ENCODE measurements around the gene ATP2C2.

The ATP2C2 gene

DNA sequence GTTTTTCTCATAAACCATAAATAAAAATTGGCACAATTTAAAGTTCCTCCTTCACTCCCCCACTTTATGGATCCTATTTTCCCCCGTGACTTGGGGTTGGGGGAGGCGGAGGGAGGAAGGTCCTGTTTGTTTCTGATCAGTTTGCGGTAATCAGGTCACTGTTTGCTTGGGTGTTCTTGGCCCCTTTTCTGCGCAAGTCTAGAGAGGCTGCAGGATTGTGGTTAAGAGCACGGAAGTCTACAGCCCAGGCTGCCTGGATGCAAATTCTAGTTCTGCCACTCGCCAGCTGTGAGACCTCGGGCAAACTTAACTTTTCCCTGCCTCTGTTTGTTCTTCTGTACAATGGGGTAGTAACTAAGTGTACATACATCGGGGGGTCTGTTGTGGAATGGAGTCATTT is 12.1 kb downstream of the ATP2C2 start:
- DNase-seq (ENCODE audit: low read depth), result peak; percentile 94
- TF ChIP-seq POLR2A (IDR thresholded peaks at IDR 0.05; ENCODE audit: extremely low read depth, insufficient read length), result no peak
- TF ChIP-seq MYC (IDR thresholded peaks at IDR 0.05; ENCODE audit: low read depth, low read length), result no peak; the same call in 1 of the 2 replicates
- TF ChIP-seq, protein P1, sequence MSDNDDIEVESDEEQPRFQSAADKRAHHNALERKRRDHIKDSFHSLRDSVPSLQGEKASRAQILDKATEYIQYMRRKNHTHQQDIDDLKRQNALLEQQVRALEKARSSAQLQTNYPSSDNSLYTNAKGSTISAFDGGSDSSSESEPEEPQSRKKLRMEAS (IDR thresholded peaks at IDR 0.05; ENCODE audit: low read depth, low read length), result no peak
- TF ChIP-seq, protein P2, sequence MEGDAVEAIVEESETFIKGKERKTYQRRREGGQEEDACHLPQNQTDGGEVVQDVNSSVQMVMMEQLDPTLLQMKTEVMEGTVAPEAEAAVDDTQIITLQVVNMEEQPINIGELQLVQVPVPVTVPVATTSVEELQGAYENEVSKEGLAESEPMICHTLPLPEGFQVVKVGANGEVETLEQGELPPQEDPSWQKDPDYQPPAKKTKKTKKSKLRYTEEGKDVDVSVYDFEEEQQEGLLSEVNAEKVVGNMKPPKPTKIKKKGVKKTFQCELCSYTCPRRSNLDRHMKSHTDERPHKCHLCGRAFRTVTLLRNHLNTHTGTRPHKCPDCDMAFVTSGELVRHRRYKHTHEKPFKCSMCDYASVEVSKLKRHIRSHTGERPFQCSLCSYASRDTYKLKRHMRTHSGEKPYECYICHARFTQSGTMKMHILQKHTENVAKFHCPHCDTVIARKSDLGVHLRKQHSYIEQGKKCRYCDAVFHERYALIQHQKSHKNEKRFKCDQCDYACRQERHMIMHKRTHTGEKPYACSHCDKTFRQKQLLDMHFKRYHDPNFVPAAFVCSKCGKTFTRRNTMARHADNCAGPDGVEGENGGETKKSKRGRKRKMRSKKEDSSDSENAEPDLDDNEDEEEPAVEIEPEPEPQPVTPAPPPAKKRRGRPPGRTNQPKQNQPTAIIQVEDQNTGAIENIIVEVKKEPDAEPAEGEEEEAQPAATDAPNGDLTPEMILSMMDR (IDR thresholded peaks at IDR 0.05; ENCODE audit: low read depth, low read length), result no peak
- no peak overlapping the region for H3K4me3 ChIP-seq (ENCODE audit: low read depth, low read length)

DNA sequence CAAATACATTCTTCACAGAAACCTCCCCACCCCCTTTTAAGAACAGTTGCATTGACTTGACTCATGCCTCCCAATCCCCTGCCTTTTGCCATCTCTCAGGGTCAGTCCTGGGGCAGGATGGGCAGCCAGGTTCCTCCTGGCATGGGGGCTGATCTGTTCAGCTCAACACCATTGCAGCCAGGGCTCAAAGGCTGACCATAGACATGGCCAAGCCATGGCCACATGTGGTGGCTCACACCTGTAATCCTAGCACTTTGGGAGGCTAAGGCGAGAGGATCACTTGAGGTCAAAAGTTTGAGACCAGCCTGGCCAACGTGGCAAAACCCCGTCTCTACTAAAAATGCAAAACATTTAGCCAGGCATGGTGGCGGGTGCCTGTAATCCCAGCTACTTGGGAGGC is 14.1 kb downstream of the ATP2C2 start:
- TF ChIP-seq, protein P2 (IDR thresholded peaks at IDR 0.05; ENCODE audit: low read depth, low read length), result no peak
- TF ChIP-seq, protein P1 (IDR thresholded peaks at IDR 0.05; ENCODE audit: low read depth, low read length), result no peak
- TF ChIP-seq POLR2A (IDR thresholded peaks at IDR 0.05; ENCODE audit: extremely low read depth, insufficient read length), result no peak
- no peak for TF ChIP-seq MYC (IDR thresholded peaks at IDR 0.05; ENCODE audit: low read depth, low read length)
- H3K4me3 ChIP-seq (ENCODE audit: low read depth, low read length), result no peak overlapping the region
- DNase-seq (ENCODE audit: low read depth), result no peak

DNA sequence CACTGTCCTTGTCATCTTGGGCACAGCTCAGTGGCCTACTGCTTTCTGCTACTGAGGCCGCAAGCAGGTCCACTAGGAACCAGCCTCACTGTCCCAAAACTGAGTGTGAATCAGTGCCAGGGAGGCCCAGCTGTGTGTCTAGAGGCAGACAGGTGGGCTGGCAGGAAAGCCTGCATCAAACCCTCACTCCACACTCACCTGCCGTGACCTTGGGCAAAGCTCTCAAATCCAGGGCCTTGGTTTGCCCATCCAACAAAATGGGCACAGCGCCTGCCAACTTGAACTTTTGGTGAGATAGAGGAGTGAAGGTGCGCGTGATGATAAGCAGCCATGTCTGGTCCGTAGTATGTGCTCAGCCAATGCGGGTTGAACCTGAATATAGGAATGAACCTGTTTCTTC is 14.8 kb downstream of the ATP2C2 start:
- TF ChIP-seq MYC (IDR thresholded peaks at IDR 0.05; ENCODE audit: low read depth, low read length), result no peak
- TF ChIP-seq, protein P1 (IDR thresholded peaks at IDR 0.05; ENCODE audit: low read depth, low read length), result no peak
- no peak for TF ChIP-seq POLR2A (IDR thresholded peaks at IDR 0.05; ENCODE audit: extremely low read depth, insufficient read length)
- TF ChIP-seq, protein P2 (IDR thresholded peaks at IDR 0.05; ENCODE audit: low read depth, low read length), result no peak
- no peak overlapping the region for H3K4me3 ChIP-seq (ENCODE audit: low read depth, low read length)
- DNase-seq (ENCODE audit: low read depth), result no peak

DNA sequence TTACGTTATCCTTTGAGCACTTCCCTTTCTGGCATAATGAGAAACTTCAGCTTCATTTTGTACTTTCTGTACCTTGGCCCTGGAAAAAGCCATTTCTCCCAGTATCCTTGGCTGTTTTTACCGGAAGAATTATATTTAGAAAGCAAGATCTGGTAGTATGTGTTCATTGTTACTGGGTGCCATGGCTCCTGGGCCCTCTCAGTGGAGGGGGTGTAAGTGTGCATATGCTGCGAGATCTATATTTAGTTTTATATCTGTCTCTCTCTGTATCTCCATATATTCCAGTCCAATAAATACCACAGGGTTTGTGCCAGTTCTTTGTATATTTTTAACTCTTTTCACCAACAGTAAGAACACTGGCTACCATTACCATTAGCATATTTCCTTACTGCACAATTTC is 17.7 kb downstream of the ATP2C2 start:
- no peak for DNase-seq (ENCODE audit: low read depth)
- H3K4me3 ChIP-seq (ENCODE audit: low read depth, low read length), result no peak overlapping the region
- TF ChIP-seq, protein P1 (IDR thresholded peaks at IDR 0.05; ENCODE audit: low read depth, low read length), result no peak
- TF ChIP-seq, protein P2 (IDR thresholded peaks at IDR 0.05; ENCODE audit: low read depth, low read length), result no peak
- no peak for TF ChIP-seq MYC (IDR thresholded peaks at IDR 0.05; ENCODE audit: low read depth, low read length)
- no peak for TF ChIP-seq POLR2A (IDR thresholded peaks at IDR 0.05; ENCODE audit: extremely low read depth, insufficient read length)

DNA sequence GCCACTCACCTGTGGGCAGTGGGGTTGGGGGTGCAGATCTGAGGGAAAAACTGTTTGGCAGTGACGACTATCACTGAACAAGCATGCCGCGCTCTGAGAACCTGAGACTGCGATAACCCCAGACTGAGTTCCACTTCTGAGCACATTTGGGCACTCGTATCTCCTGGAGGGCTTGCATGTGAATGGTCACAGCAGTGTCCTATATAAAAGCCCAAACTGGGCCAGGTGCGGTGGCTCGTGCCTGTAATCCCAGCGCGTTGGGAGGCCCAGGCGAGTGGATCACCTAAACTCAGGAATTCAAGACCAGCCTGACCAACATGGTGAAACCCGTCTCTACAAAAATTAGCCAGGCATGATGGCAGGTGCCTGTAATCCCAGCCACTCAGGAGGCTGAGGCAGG is 18.7 kb downstream of the ATP2C2 start:
- no peak for DNase-seq (ENCODE audit: low read depth)
- TF ChIP-seq, protein P2 (IDR thresholded peaks at IDR 0.05; ENCODE audit: low read depth, low read length), result no peak
- no peak for TF ChIP-seq POLR2A (IDR thresholded peaks at IDR 0.05; ENCODE audit: extremely low read depth, insufficient read length)
- TF ChIP-seq MYC (IDR thresholded peaks at IDR 0.05; ENCODE audit: low read depth, low read length), result no peak
- TF ChIP-seq, protein P1 (IDR thresholded peaks at IDR 0.05; ENCODE audit: low read depth, low read length), result no peak
- no peak overlapping the region for H3K4me3 ChIP-seq (ENCODE audit: low read depth, low read length)
